Left forelimb (tissue), 1 donor: ENCODE results near the gene MMD2.

Source experiments
- DNase-seq: peaks from one replicate; pipeline ENCODE4 v3.0.0-alpha.2; 2018; ENCODE audit warnings: low spot score

The MMD2 gene

GRCh38 chr7:4959306-4959705 is 319 bp upstream of the MMD2 start:
- DNase-seq, result no peak

GRCh38 chr7:4957847-4958476 is 1.0 kb downstream of the MMD2 start:
- no peak for DNase-seq

GRCh38 chr7:4951903-4952636 is 6.9 kb downstream of the MMD2 start:
- DNase-seq, result no peak

GRCh38 chr7:4951304-4951703 is 7.7 kb downstream of the MMD2 start:
- DNase-seq, result no peak

- no peak for DNase-seq
These were observed 10.6 kb downstream of the MMD2 start for GRCh38 chr7:4948402-4948801.

GRCh38 chr7:4945949-4946348 is 13.0 kb downstream of the MMD2 start:
- no peak for DNase-seq

- DNase-seq, result no peak
These were observed 14.0 kb downstream of the MMD2 start for GRCh38 chr7:4944939-4945338.

- no peak for DNase-seq
These were observed 15.7 kb downstream of the MMD2 start for GRCh38 chr7:4943297-4943696.

GRCh38 chr7:4939971-4940728 is 18.8 kb downstream of the MMD2 start:
- DNase-seq, result no peak

GRCh38 chr7:4937411-4937810 is 21.6 kb downstream of the MMD2 start:
- DNase-seq, result no peak

GRCh38 chr7:4934419-4935025 is 24.5 kb downstream of the MMD2 start:
- DNase-seq, result no peak

- DNase-seq, result no peak
These were observed 27.0 kb downstream of the MMD2 start for GRCh38 chr7:4931943-4932342.

GRCh38 chr7:4929005-4929404 is 30.0 kb downstream of the MMD2 start:
- DNase-seq, result no peak

- DNase-seq, result no peak
These were observed 30.5 kb downstream of the MMD2 start for GRCh38 chr7:4928445-4928844.

- no peak for DNase-seq
These were observed 38.8 kb downstream of the MMD2 start for GRCh38 chr7:4919969-4920766.

- no peak for DNase-seq
These were observed 42.9 kb downstream of the MMD2 start for GRCh38 chr7:4916113-4916512.

- DNase-seq, result no peak
These were observed 47.7 kb downstream of the MMD2 start for GRCh38 chr7:4911111-4911828.

GRCh38 chr7:4906682-4907081 is 52.3 kb downstream of the MMD2 start:
- no peak for DNase-seq

- no peak for DNase-seq
These were observed 53.8 kb downstream of the MMD2 start for GRCh38 chr7:4905171-4905570.

- DNase-seq, result no peak
These were observed 54.6 kb downstream of the MMD2 start for GRCh38 chr7:4904346-4904745.

GRCh38 chr7:4895766-4896165 is 63.2 kb downstream of the MMD2 start:
- DNase-seq, result no peak
